GM19463 (cell line): ENCODE measurements around the gene TPM2.
A peak's percentile ranks its signal among the peaks of the same experiment; 100 is the strongest.

ENCODE experiments used
- ATAC-seq: cut with Tn5 transposase; IDR thresholded peaks from one replicate; pipeline ENCODE4 v1.9.1; 2021; ENCODE audit warnings: mild to moderate bottlenecking, moderate library complexity; ENCODE audit not compliant: unreplicated experiment

Gene TPM2

DNA sequence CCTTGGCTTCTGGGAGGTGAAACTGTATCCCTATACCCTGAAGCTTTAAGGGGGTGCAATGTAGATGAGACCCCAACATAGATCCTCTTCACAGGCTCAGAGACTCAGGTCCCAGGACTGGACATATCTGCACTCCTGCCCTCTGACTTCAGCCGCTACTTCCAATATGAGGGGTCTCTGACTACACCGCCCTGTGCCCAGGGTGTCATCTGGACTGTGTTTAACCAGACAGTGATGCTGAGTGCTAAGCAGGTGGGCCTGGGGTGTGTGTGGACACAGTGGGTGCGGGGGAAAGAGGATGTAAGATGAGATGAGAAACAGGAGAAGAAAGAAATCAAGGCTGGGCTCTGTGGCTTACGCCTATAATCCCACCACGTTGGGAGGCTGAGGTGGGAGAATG lies 10.6 kb downstream of the TPM2 start:
- no peak for ATAC-seq

DNA sequence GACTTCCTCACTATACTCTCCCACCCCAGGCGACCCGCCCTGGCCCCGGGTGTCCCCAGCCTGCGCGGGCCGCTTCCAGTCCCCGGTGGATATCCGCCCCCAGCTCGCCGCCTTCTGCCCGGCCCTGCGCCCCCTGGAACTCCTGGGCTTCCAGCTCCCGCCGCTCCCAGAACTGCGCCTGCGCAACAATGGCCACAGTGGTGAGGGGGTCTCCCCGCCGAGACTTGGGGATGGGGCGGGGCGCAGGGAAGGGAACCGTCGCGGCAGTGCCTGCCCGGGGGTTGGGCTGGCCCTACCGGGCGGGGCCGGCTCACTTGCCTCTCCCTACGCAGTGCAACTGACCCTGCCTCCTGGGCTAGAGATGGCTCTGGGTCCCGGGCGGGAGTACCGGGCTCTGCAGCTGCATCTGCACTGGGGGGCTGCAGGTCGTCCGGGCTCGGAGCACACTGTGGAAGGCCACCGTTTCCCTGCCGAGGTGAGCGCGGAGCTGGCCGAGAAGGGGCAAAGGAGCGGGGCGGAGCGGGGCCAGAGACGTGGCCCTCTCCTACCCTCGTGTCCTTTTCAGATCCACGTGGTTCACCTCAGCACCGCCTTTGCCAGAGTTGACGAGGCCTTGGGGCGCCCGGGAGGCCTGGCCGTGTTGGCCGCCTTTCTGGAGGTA lies 13.9 kb downstream of the TPM2 start:
- peak; percentile 33 for ATAC-seq

- no peak for ATAC-seq
These were observed 14.5 kb downstream of the TPM2 start for GRCh38 chr9:35675204-35675603.

GRCh38 chr9:35674025-35674361 lies 15.7 kb downstream of the TPM2 start:
- ATAC-seq: no peak

DNA sequence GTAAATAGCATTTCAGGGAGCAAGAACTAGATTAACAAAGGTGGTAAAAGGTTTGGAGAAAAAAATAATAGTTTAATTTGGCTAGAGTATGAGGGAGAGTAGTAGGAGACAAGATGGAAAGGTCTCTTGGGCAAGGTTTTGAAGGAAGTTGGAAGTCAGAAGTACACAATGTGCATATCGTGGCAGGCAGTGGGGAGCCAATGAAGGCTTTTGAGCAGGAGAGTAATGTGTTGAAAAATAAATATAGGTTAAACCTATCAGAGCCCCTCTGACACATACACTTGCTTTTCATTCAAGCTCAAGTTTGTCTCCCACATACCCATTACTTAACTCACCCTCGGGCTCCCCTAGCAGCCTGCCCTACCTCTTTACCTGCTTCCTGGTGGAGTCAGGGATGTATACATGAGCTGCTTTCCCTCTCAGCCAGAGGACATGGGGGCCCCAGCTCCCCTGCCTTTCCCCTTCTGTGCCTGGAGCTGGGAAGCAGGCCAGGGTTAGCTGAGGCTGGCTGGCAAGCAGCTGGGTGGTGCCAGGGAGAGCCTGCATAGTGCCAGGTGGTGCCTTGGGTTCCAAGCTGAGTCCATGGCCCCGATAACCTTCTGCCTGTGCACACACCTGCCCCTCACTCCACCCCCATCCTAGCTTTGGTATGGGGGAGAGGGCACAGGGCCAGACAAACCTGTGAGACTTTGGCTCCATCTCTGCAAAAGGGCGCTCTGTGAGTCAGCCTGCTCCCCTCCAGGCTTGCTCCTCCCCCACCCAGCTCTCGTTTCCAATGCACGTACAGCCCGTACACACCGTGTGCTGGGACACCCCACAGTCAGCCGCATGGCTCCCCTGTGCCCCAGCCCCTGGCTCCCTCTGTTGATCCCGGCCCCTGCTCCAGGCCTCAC lies 16.3 kb downstream of the TPM2 start, which contains the start of gene CA9:
CA9 (plus strand) TSS at position 797 of the 893 bp plus-strand sequence; CDS start at position 829, 32 bp downstream.
- ATAC-seq: no peak

DNA sequence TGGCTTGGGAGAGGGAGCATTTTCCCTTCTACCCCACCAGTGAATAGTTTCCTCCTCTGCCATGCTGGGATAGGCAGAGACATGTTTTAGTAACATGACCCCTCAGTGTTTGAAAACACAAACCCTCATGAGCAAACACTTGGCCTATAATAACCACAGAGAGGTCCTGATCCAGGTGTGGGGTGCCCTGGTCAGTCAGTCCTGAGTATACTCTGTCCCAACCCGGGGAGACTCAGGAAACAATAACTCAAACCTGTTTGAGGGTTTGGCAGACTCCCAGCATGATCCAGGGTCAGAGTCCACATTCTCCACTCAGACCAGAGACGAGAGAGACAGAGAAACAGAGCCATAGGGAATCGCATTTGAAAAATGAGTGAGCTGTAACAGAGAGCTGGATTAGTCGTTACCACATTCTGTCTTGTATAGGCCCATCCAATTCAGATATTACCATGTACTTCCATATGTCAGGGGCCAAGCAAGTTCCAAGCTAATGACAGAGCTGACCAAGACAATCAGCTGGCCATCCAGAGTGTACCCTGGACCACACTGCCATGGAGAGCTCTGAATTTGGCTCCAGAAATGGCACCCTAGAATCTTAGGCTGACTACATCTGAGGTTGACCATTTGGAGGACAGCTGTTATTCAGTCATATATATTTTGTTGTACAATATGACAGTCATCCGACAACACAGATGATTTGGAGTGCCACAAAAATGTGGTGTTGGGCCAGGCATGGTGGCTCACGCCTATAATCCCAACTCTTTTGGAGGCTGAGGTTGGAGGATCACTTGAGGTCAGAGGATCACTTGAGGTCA lies 20.2 kb downstream of the TPM2 start:
- ATAC-seq: no peak

GRCh38 chr9:35667939-35668338 lies 21.8 kb downstream of the TPM2 start:
- ATAC-seq: no peak

GRCh38 chr9:35666549-35666948 lies 23.2 kb downstream of the TPM2 start:
- no peak for ATAC-seq

DNA sequence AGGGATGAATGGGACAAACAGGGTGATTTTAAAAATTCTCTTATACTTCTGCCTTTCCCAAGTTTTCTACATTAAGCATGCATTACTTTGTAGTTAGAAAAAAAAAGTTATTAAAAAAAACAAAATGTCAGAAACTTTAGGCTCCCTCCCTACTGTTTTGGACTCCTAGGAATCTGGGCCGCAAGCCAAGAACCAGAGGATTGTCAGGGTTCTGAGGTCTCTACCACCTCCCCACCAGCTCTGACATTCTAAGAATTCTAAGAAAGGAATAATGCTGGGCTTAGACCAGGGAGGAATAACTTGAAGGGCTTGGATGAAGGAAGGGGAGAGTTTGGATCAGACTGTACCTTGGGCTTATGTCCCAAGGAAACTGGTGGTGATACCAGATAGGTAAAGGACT lies 23.7 kb downstream of the TPM2 start:
- ATAC-seq: no peak

DNA sequence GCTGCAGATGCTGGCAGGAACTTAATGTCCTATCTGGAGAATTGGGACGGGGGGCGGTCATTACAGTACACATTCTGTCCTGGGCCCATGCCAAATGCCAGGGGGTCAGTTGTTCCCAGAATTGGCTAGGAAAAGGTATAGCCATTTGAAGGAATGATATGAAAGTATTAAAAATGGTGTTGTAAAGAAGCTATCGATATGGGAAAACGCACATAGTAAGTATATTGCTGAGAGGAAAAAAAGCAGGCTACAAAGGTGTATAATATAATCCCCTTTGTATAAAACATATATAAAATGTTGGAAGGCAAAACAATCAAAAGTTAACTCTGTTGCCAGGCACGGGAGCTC lies 24.3 kb downstream of the TPM2 start:
- no peak for ATAC-seq

GRCh38 chr9:35664531-35665470 lies 24.9 kb downstream of the TPM2 start, which contains the start of gene ARHGEF39:
ARHGEF39 (minus strand) TSS chr9:35665195; CDS start chr9:35665169, 26 bp downstream.
- peak; percentile 88 for ATAC-seq

GRCh38 chr9:35662437-35662836 lies 27.3 kb downstream of the TPM2 start:
- ATAC-seq: no peak

GRCh38 chr9:35661756-35662350 lies 27.9 kb downstream of the TPM2 start:
- no peak for ATAC-seq

- ATAC-seq: no peak
These were observed 28.7 kb downstream of the TPM2 start for GRCh38 chr9:35660966-35661415.

DNA sequence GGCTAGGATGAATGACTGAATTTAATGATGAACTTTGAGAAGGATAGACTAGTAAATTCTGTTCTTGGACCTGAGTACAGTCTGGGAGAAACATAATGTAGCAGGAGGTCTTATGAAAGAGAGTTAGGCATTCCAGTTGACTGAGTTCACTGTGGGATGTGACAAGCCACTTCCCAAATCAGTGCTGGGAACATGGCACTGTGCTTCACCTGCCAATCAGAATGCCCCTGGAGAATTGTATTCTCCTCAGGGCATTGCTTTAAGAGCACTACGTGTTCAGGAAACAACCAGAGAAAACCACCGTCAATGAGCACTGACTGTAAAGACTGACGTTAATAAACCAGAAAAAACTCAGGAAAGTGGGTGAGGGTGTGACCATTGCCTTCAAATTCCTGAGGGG lies 30.4 kb downstream of the TPM2 start:
- ATAC-seq: no peak

GRCh38 chr9:35658968-35659220 lies 30.8 kb downstream of the TPM2 start:
- no peak for ATAC-seq

- peak; percentile 62 for ATAC-seq
These were observed 31.4 kb downstream of the TPM2 start, which contains the start of gene CCDC107 for GRCh38 chr9:35658137-35658967. CCDC107 (plus strand) TSS chr9:35658292; CDS start chr9:35658380, 88 bp downstream.

- peak; percentile 86 for ATAC-seq
These were observed 32.1 kb downstream of the TPM2 start, which contains the start of gene RMRP for GRCh38 chr9:35657546-35658136. RMRP (minus strand) TSS chr9:35658019.
